Vagina (tissue), 2 donors: ENCODE measurements around the gene CD200R1.

ENCODE experiments used
- CTCF ChIP-seq, 3 experiments: fragments of 450-650 bp in 2 of 3; fragments of 200-600 bp in 1 of 3; sonication (generic) in 1 of 3; IDR thresholded peaks; one replicate each; pipeline ENCODE4 v1.5.1; 2017 to 2019; ENCODE audit warnings: antibody characterized with exemption in 3 of 3, mild to moderate bottlenecking in 2 of 3, moderate library complexity in 2 of 3
- POLR2A ChIP-seq, 2 donors: fragments of 450-650 bp; IDR thresholded peaks; one replicate each; pipeline ENCODE4 v1.6.1; 2017; ENCODE audit warnings: antibody characterized with exemption in 2 of 2, mild to moderate bottlenecking in 2 of 2, moderate library complexity in 2 of 2
- POLR2AphosphoS5 ChIP-seq, 2 donors: sonication (generic); formaldehyde crosslinking; IDR thresholded peaks; one replicate each; pipeline ENCODE4 v1.9.0; 2017; ENCODE audit warnings: antibody characterized with exemption in 2 of 2, mild to moderate bottlenecking in 2 of 2, low read depth in 1 of 2; ENCODE audit not compliant: insufficient read depth in 1 of 2

- TF ChIP-seq POLR2AphosphoS5 (IDR thresholded peaks at IDR 0.05; ENCODE audit: insufficient read depth in 1 of 2, low read depth in 1 of 2) (no peak), CTCF (IDR thresholded peaks at IDR 0.05) (no peak), POLR2A (IDR thresholded peaks at IDR 0.05) (no peak)
Measured at GRCh38 chr3:112908252-112908651, 66.7 kb downstream of the CD200R1 start.
